Caco-2 (cell line): Measurements from ENCODE around the gene CEP170. TPM values are rescaled to one million over a fixed set of nuclear protein-coding genes. Genes with fewer than 3 reads are reported as not detected.
"Not testable (repeated sequence)": the region's sequence is repeated elsewhere in the genome, so short reads cannot be mapped to it uniquely, and the experiment has no call there.

Experiments used
- BruUV-seq: library from RNA; stranded (reverse); fragments of 400-500 nt; replicated peaks from 2 replicates; lab custom pipeline; 2021; lab: Mats Ljungman, UMichigan
- CTCF ChIA-PET: fragments of 300-600 bp; sonication (Branson Sonifier 250); formaldehyde crosslinking; loops from one replicate; lab custom pipeline; 2022; ENCODE audit warnings: antibody characterized with exemption; lab: Charles Lee
- POLR2A ChIA-PET: fragments of 300-600 bp; sonication (Branson Sonifier 250); formaldehyde crosslinking; loops from one replicate; lab custom pipeline; 2022; ENCODE audit warnings: antibody characterized with exemption; lab: Charles Lee
- DNase-seq, 2 experiments: peaks; one replicate each; pipeline versions ENCODE4 v3.0.0 to v3.0.0-alpha.2; 2020 to 2022
- H3K27me3 ChIP-seq: replicated peaks from 2 replicates; pipeline ENCODE4 v1.6.0; 2011; ENCODE audit warnings: low read length; ENCODE audit not compliant: control insufficient read depth, insufficient read depth
- H3K36me3 ChIP-seq: 2 replicates; pipeline ENCODE4 v1.5.1; 2011; ENCODE audit warnings: low read length; ENCODE audit not compliant: control insufficient read depth, insufficient read depth
- H3K4me1 ChIP-seq: fragments of 250-450 bp; sonication (Bioruptor Pico); 2 replicates; pipeline ENCODE4 v1.5.1; 2020; ENCODE audit warnings: mild to moderate bottlenecking
- H3K4me3 ChIP-seq: 2 replicates; pipeline ENCODE4 v1.5.1; 2011; ENCODE audit warnings: low read depth, mild to moderate bottlenecking, control low read depth, low read length
- H3K9me3 ChIP-seq: fragments of 250-450 bp; sonication (Bioruptor Pico); 2 replicates; pipeline ENCODE4 v1.5.1; 2020; ENCODE audit warnings: mild to moderate bottlenecking, moderate library complexity
- H3K27ac Mint-ChIP-seq: one replicate; pipeline ENCODE4 v1.8.0; 2022; ENCODE audit warnings: mixed read lengths; ENCODE audit not compliant: unreplicated experiment
- H3K27me3 Mint-ChIP-seq: one replicate; pipeline ENCODE4 v1.8.0; 2022; ENCODE audit warnings: mixed read lengths; ENCODE audit not compliant: insufficient read depth, unreplicated experiment
- H3K36me3 Mint-ChIP-seq: one replicate; pipeline ENCODE4 v1.8.0; 2022; ENCODE audit warnings: mild to moderate bottlenecking, mixed read lengths; ENCODE audit not compliant: insufficient read depth, unreplicated experiment
- H3K4me1 Mint-ChIP-seq: one replicate; pipeline ENCODE4 v1.8.0; 2022; ENCODE audit warnings: low read depth, mixed read lengths; ENCODE audit not compliant: unreplicated experiment
- H3K4me3 Mint-ChIP-seq: one replicate; pipeline ENCODE4 v1.8.0; 2022; ENCODE audit warnings: mild to moderate bottlenecking, moderate library complexity, mixed read lengths; ENCODE audit not compliant: unreplicated experiment
- H3K9me3 Mint-ChIP-seq: one replicate; pipeline ENCODE4 v1.8.0; 2022; ENCODE audit warnings: mixed read lengths; ENCODE audit not compliant: unreplicated experiment
- intact Hi-C: fragments of 100-400 bp; cut with micrococcal nuclease; formaldehyde crosslinking; loops from one replicate; pipeline ENCODE4 v1.10.0; 2022; ENCODE audit not compliant: unreplicated experiment
- total RNA-seq: library from RNA; stranded (reverse); gene quantifications from 2 replicates; pipeline ENCODE4 v1.2.3, GENCODE V29; 2022

The CEP170 gene
- total RNA-seq, 1 experiment from 2014 or later, result 22.4 TPM

- H3K4me1 Mint-ChIP-seq, H3K27me3 ChIP-seq, H3K27me3 Mint-ChIP-seq, BruUV-seq, H3K36me3 ChIP-seq, H3K9me3 ChIP-seq, H3K9me3 Mint-ChIP-seq, H3K4me1 ChIP-seq: not testable (repeated sequence)
- intact Hi-C loops, result loop anchor here (2.0 kb wide), 1 partner anchor 153 kb away; the partner anchor contains the start of gene CEP170
- DNase-seq, result peak; percentile 91 to 92
- ChIA-PET CTCF (interaction anchor here (0.6 kb wide), 1 partner anchor 223 kb away, joined by 5 read pairs; no protein-coding TSS in a partner anchor), POLR2A (interaction anchor here (0.7 kb wide), 2 partner anchors 50 to 135 kb away, joined by 4 to 12 read pairs; no protein-coding TSS in a partner anchor)
- peak overlapping the region; percentile 53 for H3K4me3 ChIP-seq
- H3K36me3 Mint-ChIP-seq, result peaks cover 19% of the 10 kb centered on the region
- peak overlapping the region; percentile 72 for H3K4me3 Mint-ChIP-seq
- H3K27ac Mint-ChIP-seq, result peak overlapping the region; percentile 96
These were observed 153.5 kb downstream of the CEP170 start for GRCh38 chr1:243101551-243102050.

GRCh38 chr1:243087368-243087767, 167.7 kb downstream of the CEP170 start:
- CTCF ChIA-PET, H3K27ac Mint-ChIP-seq, H3K9me3 Mint-ChIP-seq, H3K4me1 Mint-ChIP-seq, H3K4me3 ChIP-seq, H3K36me3 Mint-ChIP-seq, H3K27me3 Mint-ChIP-seq, H3K9me3 ChIP-seq, H3K4me1 ChIP-seq, DNase-seq, POLR2A ChIA-PET, H3K36me3 ChIP-seq, intact Hi-C loops, BruUV-seq, H3K27me3 ChIP-seq, H3K4me3 Mint-ChIP-seq: not testable (repeated sequence)

Other genes with a start within 250 kb of the CEP170 start
- 20.0 and 23.0 TPM in 2 replicates for gene SDCCAG8, start 760 bp upstream of the CEP170 start, total RNA-seq